ENCODE results near the gene SAE1. TPM values are rescaled to one million over a fixed set of nuclear protein-coding genes. Genes with fewer than 3 reads are reported as not detected.

SAE1 gene
- total and polyA plus RNA-seq, 2 donors (not counting 1 experiment from before 2014, with no cell fraction given) = 26.5 to 45.1 TPM

DNA sequence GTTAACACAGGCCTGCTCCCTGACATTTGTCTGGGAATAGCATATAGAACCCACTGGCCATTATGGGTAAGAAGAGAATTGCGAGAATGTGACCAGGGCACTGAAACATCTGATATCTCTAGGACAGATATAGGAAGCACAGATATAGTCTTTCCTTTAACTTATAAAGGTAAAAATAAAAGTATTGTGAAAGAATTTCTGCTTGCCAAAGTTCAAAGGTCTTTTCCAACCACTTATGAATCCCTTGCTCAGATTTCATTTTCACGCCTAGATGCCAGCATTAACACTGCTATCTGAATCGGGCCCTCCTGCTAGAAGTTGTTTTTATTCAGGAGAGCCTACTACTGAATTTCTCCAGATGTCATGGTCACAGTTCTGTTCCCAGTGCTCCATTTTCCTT lies 72.6 kb downstream of the SAE1 start:
- no peaks in the 10 kb centered on the region for H3K9me3 ChIP-seq (ENCODE audit: control extremely low read depth in 1 of 3, control insufficient read depth in 2 of 3, insufficient read depth in 1 of 3, low read length in 2 of 3)
- H3K79me2 ChIP-seq (ENCODE audit: control insufficient read depth, insufficient read depth, low read length) = peaks cover 3% of the 10 kb centered on the region
- DNase-seq (no peak), ATAC-seq (ENCODE audit: low read depth) (no peak)
- H3K27me3 ChIP-seq (replicated peaks in 1 of 4; ENCODE audit: control extremely low read depth in 1 of 4, control insufficient read depth in 3 of 4, insufficient read depth in 4 of 4, low read length in 3 of 4) = no peaks in the 10 kb centered on the region
- H3K27ac ChIP-seq (ENCODE audit: low read length in 2 of 2) = no peak overlapping the region
- WGBS (ENCODE audit: insufficient coverage) = 100% methylated on average over 2 of the region's 3 CpGs
- H3K27ac Mint-ChIP-seq = no peak overlapping the region
- no peak overlapping the region for H3K4me3 ChIP-seq (ENCODE audit: control extremely low read depth in 1 of 5, extremely low read depth in 1 of 5, insufficient read depth in 1 of 5, low read depth in 2 of 5, low read length in 4 of 5)
- no peaks in the 10 kb centered on the region for H3K9me3 Mint-ChIP-seq (ENCODE audit: insufficient read depth)
- TF ChIP-seq EZH2 (IDR thresholded peaks at IDR 0.05; ENCODE audit: borderline replicate concordance, insufficient read depth, low read depth, low read length, poor library complexity, severe bottlenecking) = no peak
- TF ChIP-seq, protein P1, sequence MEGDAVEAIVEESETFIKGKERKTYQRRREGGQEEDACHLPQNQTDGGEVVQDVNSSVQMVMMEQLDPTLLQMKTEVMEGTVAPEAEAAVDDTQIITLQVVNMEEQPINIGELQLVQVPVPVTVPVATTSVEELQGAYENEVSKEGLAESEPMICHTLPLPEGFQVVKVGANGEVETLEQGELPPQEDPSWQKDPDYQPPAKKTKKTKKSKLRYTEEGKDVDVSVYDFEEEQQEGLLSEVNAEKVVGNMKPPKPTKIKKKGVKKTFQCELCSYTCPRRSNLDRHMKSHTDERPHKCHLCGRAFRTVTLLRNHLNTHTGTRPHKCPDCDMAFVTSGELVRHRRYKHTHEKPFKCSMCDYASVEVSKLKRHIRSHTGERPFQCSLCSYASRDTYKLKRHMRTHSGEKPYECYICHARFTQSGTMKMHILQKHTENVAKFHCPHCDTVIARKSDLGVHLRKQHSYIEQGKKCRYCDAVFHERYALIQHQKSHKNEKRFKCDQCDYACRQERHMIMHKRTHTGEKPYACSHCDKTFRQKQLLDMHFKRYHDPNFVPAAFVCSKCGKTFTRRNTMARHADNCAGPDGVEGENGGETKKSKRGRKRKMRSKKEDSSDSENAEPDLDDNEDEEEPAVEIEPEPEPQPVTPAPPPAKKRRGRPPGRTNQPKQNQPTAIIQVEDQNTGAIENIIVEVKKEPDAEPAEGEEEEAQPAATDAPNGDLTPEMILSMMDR (IDR thresholded peaks at IDR 0.05) = no peak
- H3K27me3 Mint-ChIP-seq = no peaks in the 10 kb centered on the region
- peaks cover 7 to 49% of the 10 kb centered on the region in 2 experiments for H3K36me3 ChIP-seq (replicated peaks in 1 of 2; ENCODE audit: control extremely low read depth in 1 of 2, control insufficient read depth in 1 of 2, extremely low read depth in 1 of 2, insufficient read depth in 2 of 2, low read length in 1 of 2)
- ChIA-PET POLR2A (no interaction called here), CTCF (no interaction called here)
- H2AFZ ChIP-seq (ENCODE audit: insufficient read depth, low read depth, low read length, poor library complexity, severe bottlenecking) = no peak overlapping the region
- H4K20me1 ChIP-seq (ENCODE audit: control insufficient read depth, insufficient read depth, low read length, poor library complexity, severe bottlenecking) = no peaks in the 10 kb centered on the region
- H3K4me1 ChIP-seq (ENCODE audit: control insufficient read depth in 2 of 2, insufficient read depth in 2 of 2, low read length in 2 of 2) = no peaks in the 10 kb centered on the region
- H3K4me2 ChIP-seq (replicated peaks; ENCODE audit: low read depth, low read length, poor library complexity, severe bottlenecking) = no peak overlapping the region
- H3K9ac ChIP-seq (ENCODE audit: low read length) = no peak overlapping the region
- no peaks in the 10 kb centered on the region for H3K4me1 Mint-ChIP-seq
- no peak overlapping the region for H3K4me3 Mint-ChIP-seq
- intact Hi-C loops (cut with micrococcal nuclease) = no loop called here

DNA sequence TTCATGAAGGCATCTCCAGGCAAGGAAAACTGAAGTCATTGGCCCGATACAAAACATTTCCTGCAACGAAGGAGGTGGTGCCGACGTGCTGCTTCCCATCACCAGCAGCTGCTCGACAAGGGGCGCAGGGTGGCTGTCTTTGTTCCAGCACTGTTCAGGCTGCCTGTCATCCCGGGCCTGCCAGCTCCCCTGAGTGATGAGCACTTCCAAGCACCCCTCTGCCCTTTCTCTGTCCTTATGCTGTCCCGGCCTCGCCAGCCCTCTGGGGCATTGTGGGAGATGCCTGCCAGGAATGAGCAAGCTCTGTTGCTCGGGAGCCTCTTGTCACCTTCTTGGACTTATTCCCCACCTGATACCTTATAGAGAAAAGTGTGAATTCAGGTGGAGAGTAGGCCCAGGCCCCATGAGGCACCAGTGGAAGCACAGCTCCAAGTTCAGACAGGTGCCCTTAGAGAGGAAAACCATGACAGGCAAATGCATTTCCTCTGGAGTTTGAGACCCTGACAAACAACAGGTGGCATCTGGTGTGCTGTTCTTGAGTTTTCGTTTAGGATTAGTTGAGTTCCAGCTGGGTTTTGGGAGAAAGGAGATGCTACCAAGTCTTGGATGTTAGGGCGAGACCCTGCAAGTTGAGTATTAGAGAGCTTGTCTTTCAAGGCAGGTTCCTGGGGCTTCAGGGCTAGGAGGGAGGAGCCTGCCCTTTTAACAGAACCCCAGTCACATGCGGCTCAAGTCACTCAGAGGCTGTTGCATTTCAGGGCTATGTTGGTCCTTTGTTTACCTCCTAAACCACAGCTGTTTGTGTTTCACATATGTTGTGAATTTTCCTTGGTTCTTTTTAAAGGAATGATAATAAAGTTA lies 78.9 kb downstream of the SAE1 start:
- Histone ChIP-seq H3K36me3 (replicated peaks in 1 of 2; ENCODE audit: control extremely low read depth in 1 of 2, control insufficient read depth in 1 of 2, extremely low read depth in 1 of 2, insufficient read depth in 2 of 2, low read length in 1 of 2) (peaks cover 4 to 49% of the 10 kb centered on the region in 2 experiments), H4K20me1 (ENCODE audit: control insufficient read depth, insufficient read depth, low read length, poor library complexity, severe bottlenecking) (no peaks in the 10 kb centered on the region), H2AFZ (ENCODE audit: insufficient read depth, low read depth, low read length, poor library complexity, severe bottlenecking) (no peak overlapping the region), H3K9ac (ENCODE audit: low read length) (no peak overlapping the region), H3K4me2 (replicated peaks; ENCODE audit: low read depth, low read length, poor library complexity, severe bottlenecking) (no peak overlapping the region), H3K27me3 (replicated peaks in 1 of 4; ENCODE audit: control extremely low read depth in 1 of 4, control insufficient read depth in 3 of 4, insufficient read depth in 4 of 4, low read length in 3 of 4) (no peaks in the 10 kb centered on the region), H3K79me2 (ENCODE audit: control insufficient read depth, insufficient read depth, low read length) (no peaks in the 10 kb centered on the region), H3K9me3 (ENCODE audit: control extremely low read depth in 1 of 3, control insufficient read depth in 2 of 3, insufficient read depth in 1 of 3, low read length in 2 of 3) (no peaks in the 10 kb centered on the region), H3K4me1 (ENCODE audit: control insufficient read depth in 2 of 2, insufficient read depth in 2 of 2, low read length in 2 of 2) (peaks cover 6 to 8% of the 10 kb centered on the region in 2 donors), H3K4me3 (ENCODE audit: control extremely low read depth in 1 of 5, extremely low read depth in 1 of 5, insufficient read depth in 1 of 5, low read depth in 2 of 5, low read length in 4 of 5) (no peak overlapping the region), H3K27ac (ENCODE audit: low read length in 2 of 2) (peak overlapping the region in 1 of 2 donors; percentile 31)
- Mint-ChIP-seq H3K4me3 (no peak overlapping the region), H3K4me1 (peaks cover 6% of the 10 kb centered on the region), H3K9me3 (ENCODE audit: insufficient read depth) (no peaks in the 10 kb centered on the region), H3K27ac (no peak overlapping the region), H3K27me3 (no peaks in the 10 kb centered on the region)
- TF ChIP-seq EZH2 (IDR thresholded peaks at IDR 0.05; ENCODE audit: borderline replicate concordance, insufficient read depth, low read depth, low read length, poor library complexity, severe bottlenecking) = no peak
- TF ChIP-seq, protein P1 (IDR thresholded peaks at IDR 0.05) = no peak
- DNase-seq (no peak), ATAC-seq (ENCODE audit: low read depth) (no peak)
- ChIA-PET POLR2A (interaction anchor here (0.5 to 2.5 kb wide), 2 partner anchors 35 to 60 kb away, joined by 3 to 19 read pairs; no protein-coding TSS in a partner anchor), CTCF (interaction anchor here (0.7 to 14.1 kb wide), 21 partner anchors 8 to 353 kb away, joined by 3 to 557 read pairs (median 9); partner anchors contain the start of genes CCDC9 and SAE1)
- intact Hi-C loops (cut with micrococcal nuclease) = loop anchor here (1.0 to 2.0 kb wide), 2 partner anchors 17 to 35 kb away; no protein-coding TSS in a partner anchor
- WGBS (ENCODE audit: insufficient coverage) = 93% methylated on average over 11 of the region's 13 CpGs
